ENCODE results near the gene TMEM72.
A peak's percentile ranks its signal among the peaks of the same experiment; 100 is the strongest.

Gene TMEM72

DNA sequence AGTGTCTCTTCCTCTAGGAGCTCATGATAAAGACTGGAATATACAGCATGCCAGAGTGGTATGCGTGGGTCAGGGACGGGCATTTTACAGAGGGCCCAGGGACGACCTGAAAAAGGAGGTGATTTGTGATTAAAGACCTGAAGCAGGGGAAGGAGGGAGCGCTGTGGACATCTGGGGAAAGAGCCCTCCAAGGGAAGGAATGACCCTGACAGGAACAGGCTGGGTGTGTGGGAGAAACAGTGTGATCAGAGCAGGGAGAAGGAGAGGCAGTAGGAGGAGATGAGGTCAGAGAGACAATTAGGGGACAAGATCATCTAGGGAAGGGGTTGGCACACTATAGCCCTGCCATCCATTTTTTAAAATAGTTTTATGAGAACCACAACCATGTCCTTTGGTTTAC lies 45.1 kb downstream of the TMEM72 start:
- H3K27ac ChIP-seq: no peak overlapping the region
- ChIA-PET CTCF (interaction anchor here (0.7 kb wide), 1 partner anchor 59 kb away, joined by 7 read pairs; no protein-coding TSS in a partner anchor), POLR2A (ENCODE audit: low non-redundant PET) (no interaction called here)
- TF ChIP-seq, protein P1, sequence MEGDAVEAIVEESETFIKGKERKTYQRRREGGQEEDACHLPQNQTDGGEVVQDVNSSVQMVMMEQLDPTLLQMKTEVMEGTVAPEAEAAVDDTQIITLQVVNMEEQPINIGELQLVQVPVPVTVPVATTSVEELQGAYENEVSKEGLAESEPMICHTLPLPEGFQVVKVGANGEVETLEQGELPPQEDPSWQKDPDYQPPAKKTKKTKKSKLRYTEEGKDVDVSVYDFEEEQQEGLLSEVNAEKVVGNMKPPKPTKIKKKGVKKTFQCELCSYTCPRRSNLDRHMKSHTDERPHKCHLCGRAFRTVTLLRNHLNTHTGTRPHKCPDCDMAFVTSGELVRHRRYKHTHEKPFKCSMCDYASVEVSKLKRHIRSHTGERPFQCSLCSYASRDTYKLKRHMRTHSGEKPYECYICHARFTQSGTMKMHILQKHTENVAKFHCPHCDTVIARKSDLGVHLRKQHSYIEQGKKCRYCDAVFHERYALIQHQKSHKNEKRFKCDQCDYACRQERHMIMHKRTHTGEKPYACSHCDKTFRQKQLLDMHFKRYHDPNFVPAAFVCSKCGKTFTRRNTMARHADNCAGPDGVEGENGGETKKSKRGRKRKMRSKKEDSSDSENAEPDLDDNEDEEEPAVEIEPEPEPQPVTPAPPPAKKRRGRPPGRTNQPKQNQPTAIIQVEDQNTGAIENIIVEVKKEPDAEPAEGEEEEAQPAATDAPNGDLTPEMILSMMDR (conservative IDR thresholded peaks at IDR 0.05; ENCODE audit: low read depth): no peak
- no peak for DNase-seq (ENCODE audit: low spot score)

DNA sequence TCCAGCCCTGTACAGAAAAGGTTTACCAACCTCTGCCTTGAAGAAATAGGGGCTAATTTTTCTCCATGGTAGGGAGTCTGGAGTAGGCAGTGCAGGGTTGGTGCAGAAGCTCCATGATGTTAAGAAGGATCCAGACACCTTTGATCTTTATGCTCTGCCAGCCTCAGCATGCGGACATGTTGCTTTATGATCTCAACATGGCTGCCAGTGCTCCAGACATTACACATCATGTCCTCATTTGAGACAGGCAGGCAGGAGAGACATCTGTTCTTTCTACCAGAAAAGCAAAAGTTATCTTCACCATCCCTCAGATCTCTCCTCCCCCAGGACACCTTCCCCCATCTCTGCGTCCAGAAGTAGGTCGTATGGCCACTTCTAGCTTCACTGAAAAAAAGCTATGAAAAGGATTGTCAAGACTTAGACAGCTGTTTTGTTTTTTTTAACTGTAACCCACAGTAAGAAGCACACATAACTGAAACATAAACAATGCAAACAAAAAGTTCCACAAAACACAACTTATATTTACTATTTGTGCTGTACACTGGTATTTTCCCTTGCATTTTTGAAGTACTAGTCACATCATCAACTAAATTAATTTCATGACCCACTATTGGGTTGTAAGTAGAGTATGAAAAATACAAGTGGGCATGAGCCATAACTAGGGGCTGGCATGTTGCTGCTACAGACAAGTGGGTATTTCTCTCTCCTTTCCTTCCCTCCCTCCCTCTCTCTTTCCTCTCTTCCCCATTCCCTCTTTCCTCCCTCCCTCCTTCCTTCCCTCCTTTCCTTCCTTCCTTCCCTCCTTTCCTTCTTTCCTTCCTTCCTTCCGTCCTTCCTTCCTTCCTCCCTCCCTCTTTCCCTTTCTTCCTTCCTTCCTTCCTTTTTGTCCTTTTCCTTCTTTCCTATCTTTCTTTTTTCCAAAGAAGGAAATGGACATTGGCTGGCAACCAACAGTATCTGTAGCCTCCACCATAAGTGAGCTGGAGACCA lies 45.9 kb downstream of the TMEM72 start:
- POLR2A ChIA-PET (ENCODE audit: low non-redundant PET): no interaction called here
- CTCF ChIA-PET: interaction anchor here (0.7 kb wide), 1 partner anchor 1072 kb away, joined by 3 read pairs; no protein-coding TSS in a partner anchor

DNA sequence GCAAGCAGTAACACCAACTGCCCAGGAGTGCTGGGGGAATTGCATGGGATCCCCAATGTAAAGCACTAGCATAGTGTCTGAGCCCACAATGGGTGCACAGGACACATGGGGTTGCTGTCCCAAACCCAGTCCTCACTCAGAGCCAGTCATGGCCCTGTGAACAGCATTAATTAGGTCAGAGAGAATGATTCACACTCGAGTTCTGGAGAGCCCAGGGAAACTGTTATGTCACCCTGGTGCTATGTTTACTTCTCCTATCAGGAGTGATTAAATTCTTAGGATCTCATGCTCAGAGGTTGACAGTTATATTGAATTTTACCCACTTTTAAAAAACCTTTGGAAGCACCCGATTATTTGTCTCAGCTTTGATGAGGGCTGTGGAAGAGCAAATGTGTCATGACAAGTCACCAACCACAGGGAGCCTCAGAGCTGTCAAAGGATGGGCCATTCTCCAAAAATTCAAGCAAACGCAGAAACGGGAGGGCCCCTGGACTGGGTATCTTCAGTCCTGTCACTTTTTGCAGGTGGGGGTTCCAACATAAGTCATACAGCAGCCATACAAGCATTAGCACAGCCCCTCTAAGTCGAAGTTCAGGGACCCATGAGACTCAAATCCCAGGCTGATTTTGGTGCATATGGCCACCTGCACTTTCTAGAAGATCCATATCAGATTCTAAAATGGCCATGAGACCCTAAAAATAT lies 47.2 kb downstream of the TMEM72 start:
- TF ChIP-seq, protein P1 (conservative IDR thresholded peaks at IDR 0.05; ENCODE audit: low read depth): no peak
- no peak overlapping the region for H3K27ac ChIP-seq
- POLR2A ChIA-PET (ENCODE audit: low non-redundant PET): interaction anchor here (0.5 kb wide), 1 partner anchor 48 kb away, joined by 5 read pairs; no protein-coding TSS in a partner anchor
- peak; percentile 14 for DNase-seq (ENCODE audit: low spot score)
- CTCF ChIA-PET: interaction anchor here (1.2 kb wide), 1 partner anchor 17 kb away, joined by 4 read pairs; no protein-coding TSS in a partner anchor

More for the DNA sequence above, 45.9 kb downstream of the TMEM72 start:
- TF ChIP-seq, protein P1 (conservative IDR thresholded peaks at IDR 0.05; ENCODE audit: low read depth): no peak
- H3K27ac ChIP-seq: no peak overlapping the region
- DNase-seq (ENCODE audit: low spot score): no peak

DNA sequence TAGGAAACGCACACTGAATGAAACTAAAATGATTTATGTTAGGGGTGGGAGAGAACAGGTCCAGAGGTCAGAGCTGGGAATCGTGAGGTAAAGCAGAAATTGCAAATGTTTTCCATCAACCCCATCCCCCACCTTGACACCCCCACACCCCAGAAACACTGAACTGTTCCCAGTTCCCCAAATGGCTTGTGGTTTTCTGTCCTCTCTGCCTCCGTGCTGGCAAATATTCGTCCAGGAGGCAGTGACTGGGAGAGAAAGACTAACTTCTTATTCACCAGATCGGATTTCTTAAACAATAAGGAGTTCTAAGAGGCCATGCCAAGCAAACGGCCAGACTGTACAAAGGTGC lies 47.7 kb downstream of the TMEM72 start:
- TF ChIP-seq, protein P1 (conservative IDR thresholded peaks at IDR 0.05; ENCODE audit: low read depth): no peak
- POLR2A ChIA-PET (ENCODE audit: low non-redundant PET): no interaction called here
- CTCF ChIA-PET: interaction anchor here (1.2 kb wide), 1 partner anchor 17 kb away, joined by 4 read pairs; no protein-coding TSS in a partner anchor

DNA sequence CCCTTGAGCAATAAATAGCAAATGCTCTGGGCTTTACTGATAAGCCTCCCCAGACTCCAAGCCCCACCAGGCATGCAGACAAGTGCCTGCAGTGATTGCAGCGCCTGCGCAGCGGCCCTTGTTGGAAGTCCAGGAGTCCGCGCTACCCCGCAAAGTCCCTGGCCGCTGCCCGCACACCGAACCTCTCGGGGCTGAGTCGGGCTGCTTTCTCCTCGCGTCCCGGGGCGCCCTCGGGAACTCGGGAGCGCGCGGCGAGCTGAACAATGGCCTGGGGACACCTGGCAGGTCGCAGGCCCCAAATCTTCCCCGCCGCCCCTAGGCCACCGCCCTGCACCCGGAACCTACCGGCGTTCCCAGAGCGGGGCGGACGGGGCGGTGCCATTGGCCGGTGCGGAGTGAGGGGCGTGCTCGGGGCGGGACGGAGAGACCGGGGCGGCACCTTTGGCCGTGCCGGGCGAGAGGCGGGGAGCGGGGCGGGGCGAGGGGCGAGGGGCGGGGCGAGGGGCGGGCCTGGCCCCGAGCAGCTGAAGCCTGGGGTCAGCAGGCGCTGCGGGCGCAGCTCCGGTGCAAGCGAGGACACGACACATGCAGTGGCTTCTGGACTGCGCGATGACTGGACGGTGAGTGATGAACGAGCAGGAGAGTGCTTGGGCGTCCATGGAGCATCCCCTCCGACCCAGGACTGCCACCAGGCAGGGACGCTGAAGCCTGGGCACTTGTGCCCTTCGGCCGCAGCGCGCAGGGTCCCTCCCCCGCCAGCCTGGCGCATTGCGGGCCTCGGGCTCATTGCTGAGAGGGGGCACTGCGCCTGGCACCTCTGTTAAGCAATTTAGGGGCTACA lies 48.3 kb downstream of the TMEM72 start, which contains the start of gene RASSF4:
Gene RASSF4 (plus strand): TSS at position 556 of the 841 bp plus-strand sequence. CDS start 10,401 bp downstream, outside the sequence.
- ChIA-PET POLR2A (ENCODE audit: low non-redundant PET) (interaction anchor here (0.5 kb wide), 1 partner anchor 185 kb away, joined by 3 read pairs; no protein-coding TSS in a partner anchor), CTCF (interaction anchor here (1.2 kb wide), 1 partner anchor 16 kb away, joined by 4 read pairs; no protein-coding TSS in a partner anchor)
- peak; percentile 92 for DNase-seq (ENCODE audit: low spot score)
- TF ChIP-seq, protein P1 (conservative IDR thresholded peaks at IDR 0.05; ENCODE audit: low read depth): no peak
- peak within 1 kb of the TSS; percentile 72 for H3K27ac ChIP-seq

More for the DNA sequence above, 47.7 kb downstream of the TMEM72 start:
- DNase-seq (ENCODE audit: low spot score): no peak
- peak overlapping the region; percentile 72 for H3K27ac ChIP-seq

Data from RWPE1 (cell line).